Suprapubic skin (tissue), 4 donors: Measurements from ENCODE around the gene DCUN1D5. TPM values are rescaled to one million over a fixed set of nuclear protein-coding genes. Genes with fewer than 3 reads are reported as not detected.

Source experiments
- DNase-seq, 2 donors: peaks; one replicate each; pipeline ENCODE4 v3.0.0-alpha.2; 2019; ENCODE audit warnings: low spot score in 2 of 2
- H3K27ac ChIP-seq: fragments of 200-600 bp; sonication (generic); one replicate; pipeline ENCODE4 v1.5.1; 2019
- H3K27me3 ChIP-seq: fragments of 200-600 bp; sonication (generic); one replicate; pipeline ENCODE4 v1.5.1; 2019
- H3K36me3 ChIP-seq: fragments of 200-600 bp; sonication (generic); one replicate; pipeline ENCODE4 v1.5.1; 2019
- H3K4me1 ChIP-seq: fragments of 200-600 bp; sonication (generic); one replicate; pipeline ENCODE4 v1.5.1; 2019
- H3K4me3 ChIP-seq: fragments of 200-600 bp; sonication (generic); one replicate; pipeline ENCODE4 v1.5.1; 2019; ENCODE audit warnings: mild to moderate bottlenecking
- H3K9me3 ChIP-seq: fragments of 200-600 bp; sonication (generic); one replicate; pipeline ENCODE4 v1.5.1; 2019
- EP300 ChIP-seq: sonication (generic); formaldehyde crosslinking; IDR thresholded peaks from one replicate; pipeline ENCODE4 v1.6.1; 2017; ENCODE audit warnings: antibody characterized with exemption
- POLR2A ChIP-seq, 2 donors: fragments of 450-650 bp; IDR thresholded peaks; one replicate each; pipeline ENCODE4 v1.6.1; 2017; ENCODE audit warnings: antibody characterized with exemption in 2 of 2, mild to moderate bottlenecking in 2 of 2, moderate library complexity in 2 of 2
- POLR2AphosphoS5 ChIP-seq, 3 donors: sonication (generic); formaldehyde crosslinking; IDR thresholded peaks; one replicate each; pipeline ENCODE4 v1.6.1; 2017; ENCODE audit warnings: antibody characterized with exemption in 3 of 3
- WGBS: methylation state at CpG from one replicate; pipeline ENCODE4 v1.1.5; 2018; 5-methylcytosine and 5-hydroxymethylcytosine counted together
- total RNA-seq, 4 donors: library from RNA; depleted of rRNA; stranded (reverse); fragments of >200 nt; gene quantifications; one replicate each; pipeline ENCODE4 v1.1.0, GENCODE V29; 2016
- TF ChIP-seq, protein P1 (sequence below), 2 donors: fragments of 200-600 bp in 1 of 2; fragments of 450-650 bp in 1 of 2; sonication (generic) in 1 of 2; IDR thresholded peaks; one replicate each; pipeline ENCODE4 v1.5.1; 2016 to 2019; ENCODE audit warnings: antibody characterized with exemption in 2 of 2, mild to moderate bottlenecking in 1 of 2, moderate library complexity in 1 of 2

Gene DCUN1D5
- total RNA-seq, 4 donors from 2014 or later, result 31.2 to 72.2 (median 49.0) TPM

DNA sequence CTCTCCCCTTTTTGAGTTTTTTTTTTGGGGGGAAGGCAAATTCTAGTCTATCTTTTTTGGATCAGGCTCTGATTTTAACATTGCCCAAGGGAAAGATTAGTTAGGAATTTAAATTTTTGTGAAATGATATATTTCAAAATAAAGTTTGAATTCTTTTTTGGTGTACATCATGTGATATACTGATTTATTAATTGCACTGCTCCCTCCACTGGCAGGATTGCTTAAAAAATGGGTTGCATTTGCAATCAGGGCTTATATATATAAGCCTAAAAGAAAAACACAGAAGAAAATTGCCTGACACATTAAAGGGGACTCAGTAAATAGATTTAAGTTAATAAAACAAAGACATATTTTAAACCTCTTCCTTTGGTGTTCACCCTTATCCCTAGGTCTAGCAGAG, 18.4 kb upstream of the DCUN1D5 start:
- DNase-seq, result no peak
- H3K9me3 ChIP-seq, result no peaks in the 10 kb centered on the region
- no peak overlapping the region for H3K27ac ChIP-seq
- TF ChIP-seq, protein P1, sequence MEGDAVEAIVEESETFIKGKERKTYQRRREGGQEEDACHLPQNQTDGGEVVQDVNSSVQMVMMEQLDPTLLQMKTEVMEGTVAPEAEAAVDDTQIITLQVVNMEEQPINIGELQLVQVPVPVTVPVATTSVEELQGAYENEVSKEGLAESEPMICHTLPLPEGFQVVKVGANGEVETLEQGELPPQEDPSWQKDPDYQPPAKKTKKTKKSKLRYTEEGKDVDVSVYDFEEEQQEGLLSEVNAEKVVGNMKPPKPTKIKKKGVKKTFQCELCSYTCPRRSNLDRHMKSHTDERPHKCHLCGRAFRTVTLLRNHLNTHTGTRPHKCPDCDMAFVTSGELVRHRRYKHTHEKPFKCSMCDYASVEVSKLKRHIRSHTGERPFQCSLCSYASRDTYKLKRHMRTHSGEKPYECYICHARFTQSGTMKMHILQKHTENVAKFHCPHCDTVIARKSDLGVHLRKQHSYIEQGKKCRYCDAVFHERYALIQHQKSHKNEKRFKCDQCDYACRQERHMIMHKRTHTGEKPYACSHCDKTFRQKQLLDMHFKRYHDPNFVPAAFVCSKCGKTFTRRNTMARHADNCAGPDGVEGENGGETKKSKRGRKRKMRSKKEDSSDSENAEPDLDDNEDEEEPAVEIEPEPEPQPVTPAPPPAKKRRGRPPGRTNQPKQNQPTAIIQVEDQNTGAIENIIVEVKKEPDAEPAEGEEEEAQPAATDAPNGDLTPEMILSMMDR (IDR thresholded peaks at IDR 0.05), result peak in 1 of 2 donors; percentile 13
- TF ChIP-seq POLR2AphosphoS5 (IDR thresholded peaks at IDR 0.05), result no peak
- peak overlapping the region; percentile 70 for H3K4me3 ChIP-seq
- H3K36me3 ChIP-seq, result peaks cover 7% of the 10 kb centered on the region
- H3K4me1 ChIP-seq, result peaks cover 22% of the 10 kb centered on the region
- no peaks in the 10 kb centered on the region for H3K27me3 ChIP-seq

DNA sequence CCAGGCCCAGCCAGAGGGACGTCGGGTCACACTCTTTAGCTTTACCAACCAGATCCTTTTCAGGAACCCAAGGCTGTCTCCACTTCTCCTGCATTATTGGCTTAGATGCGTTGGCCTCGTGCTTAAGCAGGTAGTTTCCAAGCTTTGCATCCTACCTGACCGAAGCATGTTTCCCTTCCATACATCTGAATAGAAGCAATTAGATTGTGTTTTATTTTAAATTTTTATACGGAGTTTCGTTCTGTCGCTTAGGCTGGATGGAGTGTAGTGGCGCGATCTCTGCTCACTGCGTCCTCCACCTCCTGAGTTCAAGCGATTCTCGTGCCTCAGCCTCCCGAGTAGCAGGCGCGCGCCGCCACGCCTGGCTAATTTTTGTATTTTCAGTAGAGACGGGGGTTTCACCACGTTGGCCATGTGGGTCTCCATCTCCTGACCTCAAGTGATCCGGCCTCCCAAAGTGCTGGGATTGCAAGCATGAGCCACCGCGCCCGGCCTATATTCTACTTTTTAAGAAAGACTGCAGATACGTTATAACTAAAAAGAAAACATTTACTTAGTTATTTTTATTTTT, 17.9 kb upstream of the DCUN1D5 start:
- DNase-seq, result no peak
- H3K36me3 ChIP-seq, result peaks cover 6% of the 10 kb centered on the region
- H3K9me3 ChIP-seq, result no peaks in the 10 kb centered on the region
- H3K4me1 ChIP-seq, result peaks cover 22% of the 10 kb centered on the region
- 18% methylated on average over 26 of the region's 26 CpGs for WGBS
- H3K27me3 ChIP-seq, result no peaks in the 10 kb centered on the region
- TF ChIP-seq EP300 (no peak), POLR2A (IDR thresholded peaks at IDR 0.05) (no peak), POLR2AphosphoS5 (IDR thresholded peaks at IDR 0.05) (no peak)
- TF ChIP-seq, protein P1 (IDR thresholded peaks at IDR 0.05), result no peak
- H3K4me3 ChIP-seq, result peak overlapping the region; percentile 70
- peak overlapping the region; percentile 89 for H3K27ac ChIP-seq

DNA sequence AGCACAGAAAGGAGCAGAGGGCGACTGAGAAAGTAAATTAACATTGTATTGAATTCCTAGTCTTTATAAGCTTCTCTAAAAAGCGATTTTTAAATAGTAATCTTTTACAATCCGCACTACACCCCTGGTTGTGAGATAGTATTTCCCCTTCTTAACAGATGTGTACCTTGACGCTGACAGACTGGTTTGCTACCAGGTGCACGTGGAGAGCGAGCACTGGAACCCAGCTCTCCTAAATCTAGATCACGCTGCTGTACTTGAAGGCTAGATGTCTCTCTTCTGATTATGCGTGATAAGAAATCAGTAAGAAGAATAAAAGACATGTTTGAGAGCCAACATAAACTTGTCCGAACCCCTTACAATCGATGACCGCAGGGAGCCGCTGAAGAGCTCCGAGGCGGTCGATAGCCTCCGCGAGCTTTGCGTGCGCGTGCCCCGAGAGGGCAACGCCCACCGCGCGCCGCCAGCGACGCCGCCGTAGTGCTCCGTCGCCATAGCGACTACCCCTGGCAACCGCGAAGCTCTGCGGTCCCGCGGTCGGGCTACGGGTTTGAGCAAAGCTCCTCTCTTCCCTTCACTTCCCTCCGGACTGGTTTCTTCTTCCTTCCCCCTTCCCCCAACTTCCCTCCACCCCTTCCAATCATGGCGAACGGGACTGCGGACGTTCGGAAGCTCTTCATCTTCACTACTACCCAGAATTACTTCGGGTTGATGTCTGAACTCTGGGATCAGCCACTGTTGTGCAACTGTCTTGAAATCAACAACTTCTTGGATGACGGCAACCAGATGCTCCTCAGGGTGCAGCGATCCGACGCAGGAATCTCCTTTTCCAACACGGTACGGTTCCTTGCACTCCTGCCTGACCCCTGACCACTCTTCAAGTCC, 17.2 kb upstream of the DCUN1D5 start, which contains the start of gene DYNC2H1:
DYNC2H1 (plus strand) TSS at position 494 of the 885 bp plus-strand sequence; CDS start at position 643, 149 bp downstream.
- no peaks in the 10 kb centered on the region for H3K27me3 ChIP-seq
- H3K36me3 ChIP-seq, result no peaks in the 10 kb centered on the region
- peak within 1 kb of the TSS; percentile 70 for H3K4me3 ChIP-seq
- TF ChIP-seq EP300, result no peak
- no peak for TF ChIP-seq POLR2A (IDR thresholded peaks at IDR 0.05)
- TF ChIP-seq, protein P1 (IDR thresholded peaks at IDR 0.05), result peak in 1 of 2 donors; percentile 56
- peak in 1 of 3 donors; percentile 36 for TF ChIP-seq POLR2AphosphoS5 (IDR thresholded peaks at IDR 0.05)
- H3K4me1 ChIP-seq, result peaks cover 22% of the 10 kb centered on the region
- H3K27ac ChIP-seq, result peak within 1 kb of the TSS; percentile 89
- WGBS, result under 1% methylated on average over 52 of the region's 53 CpGs
- DNase-seq, result peak; percentile 88 to 91
- H3K9me3 ChIP-seq, result no peaks in the 10 kb centered on the region

DNA sequence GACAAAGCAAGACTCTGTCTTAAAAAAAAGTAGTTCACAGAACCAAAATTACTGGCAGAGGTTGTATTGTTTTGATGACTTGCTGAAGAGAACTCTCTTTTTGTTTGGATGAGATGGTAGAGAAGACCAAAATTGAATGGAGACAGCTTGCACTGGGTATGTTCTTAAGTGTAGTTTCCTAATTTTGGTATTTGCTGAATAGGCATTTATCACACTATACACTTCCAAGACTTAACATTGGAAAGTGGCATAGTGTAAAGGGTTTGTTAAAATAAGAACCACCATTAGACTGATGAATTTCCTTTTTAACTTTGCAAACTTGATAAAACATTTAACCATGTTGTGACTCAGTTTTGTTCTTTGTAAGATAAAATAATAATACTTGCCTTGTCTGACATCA, 5.3 kb upstream of the DCUN1D5 start:
- Histone ChIP-seq H3K27ac (no peak overlapping the region), H3K9me3 (no peaks in the 10 kb centered on the region), H3K36me3 (no peaks in the 10 kb centered on the region), H3K27me3 (peaks cover 50% of the 10 kb centered on the region), H3K4me3 (no peak overlapping the region), H3K4me1 (peaks cover 6% of the 10 kb centered on the region)
- TF ChIP-seq EP300 (no peak), POLR2A (IDR thresholded peaks at IDR 0.05) (no peak), POLR2AphosphoS5 (IDR thresholded peaks at IDR 0.05) (no peak)
- TF ChIP-seq, protein P1 (IDR thresholded peaks at IDR 0.05), result no peak
- DNase-seq, result no peak
